ENCODE data around the gene ETF1.
A peak's percentile ranks its signal among the peaks of the same experiment; 100 is the strongest.

Gene ETF1

DNA sequence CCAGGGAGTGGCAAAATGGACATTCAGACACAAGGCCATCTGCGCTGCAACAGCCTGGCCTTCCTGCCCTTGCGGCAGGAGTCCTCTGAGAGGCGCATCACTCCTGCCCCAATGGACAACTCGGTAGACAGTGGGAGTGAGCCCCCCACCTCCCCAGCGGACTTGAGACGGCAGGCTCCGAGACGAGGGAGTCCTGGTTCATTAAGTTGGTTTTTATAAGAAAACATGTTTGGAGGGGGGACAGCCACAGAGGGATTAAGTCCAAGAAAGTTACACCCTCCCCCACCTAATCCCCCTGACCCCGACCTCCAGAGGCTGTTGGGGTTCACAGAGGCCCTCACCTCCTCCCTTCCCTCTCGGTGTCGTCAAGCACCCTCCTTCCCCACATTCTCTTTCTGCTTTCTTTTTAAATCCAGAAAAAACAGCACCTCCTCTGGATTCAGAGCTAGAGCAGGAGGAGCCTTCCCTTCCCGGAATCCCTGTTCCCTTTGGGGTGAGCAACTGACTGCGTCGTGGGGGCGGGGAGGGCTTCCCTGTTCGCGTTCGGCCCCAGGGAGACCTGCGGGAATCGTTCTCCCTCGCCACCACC lies 79.5 kb downstream of the ETF1 start:
- DNase-seq (ENCODE audit: low read depth): no peak

DNA sequence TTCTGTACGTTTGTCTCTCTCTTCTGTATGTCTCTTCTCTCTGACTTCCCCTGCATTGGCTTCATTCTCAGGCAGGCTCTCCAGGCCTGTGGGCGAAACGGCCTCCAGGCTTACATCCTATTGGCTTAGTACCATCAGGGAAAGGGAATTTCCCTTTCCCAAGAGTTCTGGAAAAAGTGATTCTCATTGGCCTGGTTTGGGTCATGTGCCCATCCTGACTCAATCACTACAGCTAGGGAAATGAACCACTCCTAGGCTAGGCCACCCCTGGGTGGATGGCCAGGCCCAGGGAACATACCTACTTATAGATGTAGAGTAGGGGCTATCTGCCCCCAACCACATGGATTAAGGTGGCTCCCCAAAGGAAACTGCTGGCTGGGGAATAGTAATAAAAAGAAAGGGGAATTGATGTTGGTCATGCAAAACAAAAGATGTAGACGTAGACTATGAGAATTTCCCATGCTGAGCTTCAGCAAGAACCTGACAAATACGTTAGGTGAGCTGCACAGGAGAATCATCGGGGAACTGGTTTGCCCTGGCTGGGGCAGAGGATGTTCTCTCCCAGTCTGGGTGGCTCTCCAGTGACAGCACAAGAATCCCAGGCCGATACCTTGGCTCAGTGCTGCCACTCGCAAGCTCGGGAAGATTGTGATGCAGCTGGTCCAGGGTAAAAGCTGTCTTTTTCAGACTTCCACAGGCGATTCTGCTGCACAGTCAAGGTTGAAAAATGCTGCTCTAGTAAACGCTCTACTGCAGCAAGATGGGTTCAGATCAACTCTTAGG lies 81.5 kb downstream of the ETF1 start:
- no peak for DNase-seq (ENCODE audit: low read depth)

DNA sequence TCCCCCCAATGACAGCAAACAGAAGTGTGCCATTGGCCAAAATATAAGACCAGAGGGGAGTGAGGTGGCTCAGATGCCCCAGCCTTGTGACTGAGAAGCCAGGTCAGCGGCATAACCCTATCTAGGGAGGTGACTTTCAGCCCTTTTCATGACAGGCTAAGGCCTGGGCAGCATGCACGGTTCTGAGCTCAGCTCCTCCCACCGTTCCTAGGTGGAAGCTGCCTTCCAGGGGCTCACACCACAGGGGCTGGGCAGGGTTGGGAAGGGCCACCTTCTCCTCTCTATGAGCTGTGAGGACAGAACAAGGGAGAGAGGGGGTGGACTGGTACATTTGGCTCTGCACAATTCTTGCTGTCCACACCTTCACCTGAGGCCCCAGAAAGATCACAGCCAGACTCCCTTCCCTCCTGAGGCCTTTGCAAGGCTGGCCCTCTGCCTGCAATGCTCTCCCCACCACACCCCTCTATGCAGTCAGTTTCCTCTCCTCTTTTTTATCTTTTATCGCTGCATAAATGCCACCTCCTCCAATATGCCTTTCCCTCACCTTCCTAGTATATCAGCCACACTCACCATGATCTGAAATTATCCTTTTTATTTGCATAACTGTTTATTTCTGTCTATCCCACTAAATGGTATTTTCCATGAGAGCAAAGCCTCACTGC lies 82.9 kb downstream of the ETF1 start:
- no peak for DNase-seq (ENCODE audit: low read depth)

DNA sequence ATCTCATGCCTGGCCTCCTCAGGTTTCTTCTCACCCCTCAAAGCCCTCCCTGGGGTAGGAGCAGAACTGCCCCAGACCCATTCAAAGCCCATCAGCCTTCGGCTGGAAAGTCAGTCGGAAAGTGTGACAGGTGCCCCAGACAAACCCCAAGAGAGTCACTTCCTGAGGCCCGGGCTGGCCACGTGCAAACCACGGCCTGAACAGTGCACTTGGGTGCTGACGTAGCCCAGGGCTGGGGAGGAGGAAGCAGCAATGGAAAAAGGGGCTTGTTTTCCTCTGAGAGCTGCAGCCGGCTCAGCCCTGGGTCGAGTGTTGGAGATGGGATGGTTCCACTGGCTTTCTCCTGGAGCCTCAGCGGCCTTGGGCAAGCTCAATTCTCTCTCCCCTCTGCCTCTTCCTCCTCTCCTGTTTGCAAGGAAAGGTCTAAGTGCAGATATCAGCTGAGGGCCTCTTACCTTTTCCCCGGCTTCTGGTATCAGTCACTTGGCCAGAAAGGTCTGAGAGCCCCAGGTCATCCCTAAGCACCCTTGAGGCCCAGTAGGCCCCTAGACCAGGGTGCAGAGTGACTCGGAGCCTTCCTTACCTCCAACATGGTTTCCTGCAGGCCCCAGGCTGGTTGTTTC lies 83.6 kb downstream of the ETF1 start:
- DNase-seq (ENCODE audit: low read depth): peak; percentile 68

DNA sequence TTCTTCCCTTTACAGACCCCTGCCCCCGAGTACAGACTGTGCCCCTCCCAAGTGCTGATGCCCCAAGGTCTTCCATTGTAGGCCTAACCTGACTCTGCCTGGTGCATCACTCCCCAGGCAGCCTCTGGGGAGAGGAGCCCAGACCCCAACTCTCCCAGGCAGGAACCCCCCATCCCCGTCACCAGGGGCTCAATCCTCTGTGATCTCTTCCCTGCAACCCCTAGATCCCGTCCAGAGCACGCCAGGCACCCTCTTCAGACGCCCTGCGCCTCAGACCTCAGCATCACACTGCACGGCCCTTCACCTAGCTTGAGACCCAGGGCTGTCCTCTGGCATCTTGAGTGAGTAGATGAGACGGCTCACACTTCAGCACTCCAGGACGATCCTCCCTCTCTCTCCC lies 84.2 kb downstream of the ETF1 start:
- DNase-seq (ENCODE audit: low read depth): no peak

DNA sequence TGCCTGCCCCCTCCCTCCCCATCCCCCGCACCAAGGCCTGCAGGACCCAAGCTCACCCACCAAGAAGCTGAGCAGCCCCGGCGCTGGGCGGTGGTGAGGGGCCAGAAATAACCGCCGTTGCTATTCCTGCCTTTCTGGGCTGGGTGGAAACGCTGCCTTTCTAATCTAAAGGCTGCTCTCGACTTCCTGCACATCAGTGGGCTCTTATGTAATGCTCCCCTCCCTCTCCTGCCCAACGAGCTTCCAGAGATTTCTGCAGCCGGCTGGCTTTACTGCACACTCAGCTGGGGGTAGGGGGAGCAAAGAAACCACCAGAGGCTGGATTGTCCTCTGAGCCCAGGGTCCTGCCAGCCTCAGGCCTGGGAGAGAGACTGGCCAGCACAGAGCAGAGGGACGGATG lies 84.7 kb downstream of the ETF1 start:
- no peak for DNase-seq (ENCODE audit: low read depth)

DNA sequence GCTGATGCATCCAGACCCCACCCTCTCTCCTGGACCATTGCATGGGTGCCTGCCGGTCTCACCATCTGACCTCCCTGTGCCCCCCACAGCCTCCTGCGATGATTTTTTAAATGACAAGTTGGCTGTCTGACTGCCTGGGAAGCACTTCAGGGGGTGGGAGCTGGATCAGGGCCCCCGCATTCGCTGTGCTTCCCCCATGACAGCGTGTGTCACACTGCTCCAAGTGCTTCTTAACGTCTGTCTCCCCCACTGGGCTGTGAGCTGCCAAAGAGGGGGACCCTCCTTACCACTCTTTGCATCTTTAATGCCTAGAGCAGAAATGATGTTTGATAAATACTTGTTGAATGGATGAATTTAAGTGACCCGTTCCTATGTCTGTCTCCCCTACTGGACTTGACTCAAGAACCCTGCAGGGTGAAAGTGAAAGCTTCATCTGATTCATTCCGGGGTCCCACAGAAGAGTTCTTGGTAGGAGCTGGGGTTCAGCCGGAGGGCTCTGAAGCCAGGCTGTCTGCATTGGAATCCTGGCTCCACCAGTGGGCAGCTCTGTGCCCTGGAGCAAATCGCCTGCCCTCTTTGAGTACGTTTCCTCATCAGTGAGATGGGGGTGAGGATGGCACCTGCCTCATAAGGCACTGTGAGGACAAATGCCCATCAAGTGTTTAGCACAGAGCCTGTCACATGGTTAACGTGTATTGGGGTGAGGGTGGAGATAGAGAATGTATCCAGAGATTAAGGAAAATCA lies 85.3 kb downstream of the ETF1 start:
- DNase-seq (ENCODE audit: low read depth): no peak

Measured in T-helper 22 cell (primary cell).